GM18861 (cell line): ENCODE measurements around the gene FAM107B.
"Not testable (repeated sequence)": the region's sequence is repeated elsewhere in the genome, so short reads cannot be mapped to it uniquely, and the experiment has no call there.

ENCODE experiments used
- ATAC-seq: cut with Tn5 transposase; IDR thresholded peaks from one replicate; pipeline ENCODE4 v1.9.1; 2021; ENCODE audit not compliant: unreplicated experiment

Gene FAM107B

DNA sequence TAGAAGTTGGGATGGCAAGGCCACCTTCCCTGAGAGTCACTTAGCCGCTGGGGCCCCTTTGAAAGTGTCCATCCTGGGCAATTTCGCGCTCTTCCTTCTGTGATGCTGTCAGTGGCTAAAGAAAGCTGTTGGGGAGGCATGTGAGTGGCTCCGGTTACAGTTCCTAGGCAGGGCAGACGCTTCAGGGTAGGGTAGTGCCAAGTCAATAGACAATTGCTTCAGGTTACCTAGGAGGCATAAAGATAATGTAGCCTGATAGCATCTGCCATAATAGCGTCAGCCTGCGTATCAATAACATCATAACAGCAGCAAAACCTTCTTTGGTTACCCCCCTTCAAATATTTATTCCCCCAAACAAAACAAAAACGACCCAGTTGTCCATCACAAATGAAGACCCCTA is at the start of gene FAM107B:
TSS of gene FAM107B (minus strand) at position 101 of the 400 bp plus-strand sequence. CDS start 234 bp downstream, outside the sequence.
- no peak for ATAC-seq

DNA sequence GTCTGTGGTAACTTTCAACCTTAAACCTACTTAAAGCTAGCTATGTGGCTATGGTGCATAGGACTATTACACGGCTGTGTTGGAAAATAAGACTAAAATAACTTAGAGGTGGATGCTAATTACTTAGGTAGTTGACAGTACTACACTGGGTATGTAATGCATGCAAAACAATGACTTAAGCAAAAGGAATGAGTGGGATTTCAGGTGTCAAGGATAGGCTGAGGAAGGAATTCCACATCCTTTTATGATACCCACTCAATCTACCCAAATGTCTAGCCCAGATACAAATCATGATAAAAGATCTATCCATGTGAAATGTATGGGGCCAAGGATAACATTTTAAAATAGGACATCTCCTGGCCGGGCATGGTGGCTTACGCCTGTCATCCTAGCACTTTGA is 49.3 kb upstream of the FAM107B start:
- no peak for ATAC-seq

DNA sequence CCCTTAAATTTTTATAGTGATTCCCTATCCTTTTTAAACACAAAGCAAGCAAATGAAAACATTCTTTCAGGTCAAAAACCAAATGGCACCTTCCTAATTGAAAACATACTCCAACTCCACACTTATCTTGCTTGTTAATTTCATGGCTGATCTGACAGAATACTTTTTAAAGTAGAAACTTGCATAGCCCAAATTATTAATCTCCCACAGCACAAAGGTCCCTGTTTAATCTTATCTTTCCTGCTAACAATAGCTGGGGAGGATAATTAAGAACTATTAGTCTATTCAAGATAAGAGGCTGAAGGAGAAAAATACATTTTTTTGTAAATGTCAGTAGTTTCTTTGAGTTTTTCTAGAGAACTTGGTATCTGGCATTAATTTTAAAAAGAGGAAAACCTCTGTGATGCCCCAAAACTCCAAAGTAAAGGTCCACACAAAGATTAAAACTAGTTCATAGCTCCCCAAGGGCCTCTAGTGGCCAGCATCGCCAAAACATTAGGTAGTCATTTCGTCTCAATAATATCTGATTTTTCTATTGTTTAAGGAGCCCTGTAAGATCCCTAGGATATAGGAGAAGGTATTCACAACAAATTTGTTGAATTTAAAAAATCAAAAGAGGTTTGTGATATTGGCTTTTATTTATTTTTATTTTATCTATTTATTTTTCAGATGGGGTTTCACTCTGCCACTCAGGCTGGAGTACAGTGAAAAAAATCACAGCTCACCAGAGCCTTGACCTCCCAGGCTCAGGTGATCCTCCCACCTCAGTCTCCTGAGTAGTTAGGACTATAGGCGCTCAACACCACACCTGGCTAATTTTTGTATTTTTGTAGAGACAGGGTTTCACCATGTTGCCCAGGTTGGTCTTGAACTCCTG is 48.4 kb upstream of the FAM107B start:
- no peak for ATAC-seq

DNA sequence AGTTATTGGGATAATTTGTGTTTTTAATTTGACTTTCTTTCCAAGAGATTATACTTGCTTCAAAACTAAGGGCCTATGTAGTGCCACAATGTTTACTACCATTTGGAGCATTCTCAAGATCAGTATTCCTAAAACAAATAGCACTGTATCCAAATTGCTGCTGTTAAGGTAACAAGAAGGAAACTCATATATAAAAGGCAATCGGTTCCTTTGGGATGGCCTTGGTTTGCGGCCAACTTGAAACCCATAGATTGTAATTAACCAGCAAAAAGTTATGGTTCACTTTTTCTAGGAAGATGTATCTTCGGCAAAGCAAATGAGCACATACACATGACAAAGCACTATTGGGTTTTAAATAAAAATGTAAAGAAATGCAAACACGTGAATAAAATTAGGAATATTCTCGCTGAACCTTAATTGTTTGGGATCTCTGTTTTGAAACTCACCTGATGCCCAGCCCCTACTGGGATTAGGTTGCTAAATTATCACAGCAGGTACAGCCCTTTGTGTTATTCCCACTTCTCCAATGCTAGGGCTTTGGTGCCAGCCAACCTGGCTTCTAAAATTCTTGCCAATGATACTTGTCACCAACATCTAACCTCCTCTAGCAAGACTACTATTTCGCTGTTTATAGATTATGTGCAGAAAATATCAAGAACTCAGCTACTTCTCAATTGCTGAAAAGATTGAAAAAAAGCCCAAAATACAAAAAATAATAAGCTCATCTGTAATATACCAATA is 47.1 kb upstream of the FAM107B start:
- no peak for ATAC-seq

DNA sequence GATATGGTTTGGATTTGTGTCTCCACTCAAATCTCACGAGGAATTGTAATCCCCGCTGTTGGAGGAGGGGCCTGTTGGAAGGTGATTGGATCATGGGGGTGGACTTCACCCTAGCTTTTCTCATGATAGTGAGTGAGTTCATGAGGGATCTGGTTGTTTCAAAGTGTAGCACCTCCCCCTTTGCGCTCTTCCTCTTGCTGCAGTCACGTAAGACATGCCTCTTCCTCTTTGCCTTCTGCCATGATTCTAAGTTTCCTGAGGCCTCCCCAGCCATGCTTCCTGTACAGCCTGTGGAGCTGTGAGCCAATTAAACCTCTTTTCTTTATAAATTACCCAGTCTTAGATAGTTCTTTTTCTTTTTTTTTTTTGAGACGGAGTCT is 46.1 kb upstream of the FAM107B start:
- no peak for ATAC-seq

DNA sequence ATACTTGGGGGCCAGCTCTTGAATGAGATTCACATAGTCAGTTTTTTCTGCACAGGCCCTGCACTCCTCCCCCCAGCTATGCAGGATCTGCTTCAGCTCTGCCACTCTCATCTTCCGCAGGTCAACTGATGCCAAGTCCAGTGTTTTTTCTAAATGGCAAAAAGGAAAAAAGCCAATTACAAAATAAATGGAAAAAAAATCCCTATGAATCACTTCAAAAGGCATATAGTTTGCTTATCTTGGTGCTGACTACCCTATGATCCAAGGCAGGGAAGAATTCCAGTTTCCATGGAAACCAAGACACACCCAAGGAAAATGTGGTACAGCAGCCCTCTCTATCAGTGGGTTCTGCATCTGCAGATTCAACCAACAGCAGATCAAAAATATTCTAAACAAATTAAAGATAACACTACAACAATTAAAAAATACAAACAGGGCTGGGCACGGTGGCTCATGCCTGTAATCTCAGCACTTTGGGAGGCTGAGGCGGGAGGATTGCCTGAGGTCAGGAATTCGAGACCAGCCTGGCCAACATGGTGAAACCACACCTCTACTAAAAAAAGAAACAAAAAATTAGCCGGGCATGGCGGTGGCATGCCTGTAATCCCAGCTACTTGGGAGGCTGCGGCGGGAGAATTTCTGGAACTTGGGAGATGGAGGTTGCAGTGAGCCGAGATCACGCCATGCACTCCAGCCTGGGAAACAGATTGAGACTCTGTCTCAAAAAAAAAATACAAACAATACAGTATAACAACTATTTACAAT is 45.5 kb upstream of the FAM107B start:
- ATAC-seq, result no peak

DNA sequence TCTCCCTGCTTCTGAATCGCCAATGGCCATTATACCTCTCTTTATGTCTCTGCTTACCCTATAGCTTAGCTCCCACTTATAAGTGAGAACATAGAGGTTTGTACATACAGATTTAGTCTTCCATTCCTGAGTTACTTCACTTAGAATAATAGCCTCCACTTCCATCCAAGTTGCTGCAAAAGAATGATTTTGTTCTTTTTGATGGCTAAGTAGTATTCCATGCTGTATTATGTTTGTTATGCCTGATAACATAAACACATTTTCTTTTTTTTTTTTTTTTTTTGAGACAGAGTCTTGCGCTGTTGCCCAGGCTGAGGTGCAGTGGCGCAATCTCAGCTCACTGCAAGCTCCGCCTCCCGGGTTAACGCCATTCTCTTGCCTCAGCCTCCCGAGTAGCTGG is 42.0 kb upstream of the FAM107B start:
- not testable (repeated sequence) for ATAC-seq

DNA sequence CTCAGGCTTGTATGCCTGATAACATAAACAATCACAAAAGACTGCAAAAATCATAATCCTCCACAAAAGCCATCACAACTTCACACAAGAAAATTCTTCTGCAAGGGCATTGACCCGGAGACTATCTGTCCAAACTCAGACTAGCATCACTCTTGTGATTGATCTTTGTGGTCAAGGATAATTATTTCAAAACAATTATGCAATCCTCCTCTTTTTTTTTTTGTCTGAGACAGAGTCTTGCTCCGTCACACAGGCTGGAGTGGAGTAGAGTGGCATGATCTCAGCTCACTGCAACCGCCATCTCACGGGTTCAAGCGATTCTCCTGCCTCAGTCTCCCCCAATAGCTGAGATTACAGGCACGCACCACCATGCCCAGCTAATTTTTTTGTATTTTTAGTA is 41.0 kb upstream of the FAM107B start:
- no peak for ATAC-seq

DNA sequence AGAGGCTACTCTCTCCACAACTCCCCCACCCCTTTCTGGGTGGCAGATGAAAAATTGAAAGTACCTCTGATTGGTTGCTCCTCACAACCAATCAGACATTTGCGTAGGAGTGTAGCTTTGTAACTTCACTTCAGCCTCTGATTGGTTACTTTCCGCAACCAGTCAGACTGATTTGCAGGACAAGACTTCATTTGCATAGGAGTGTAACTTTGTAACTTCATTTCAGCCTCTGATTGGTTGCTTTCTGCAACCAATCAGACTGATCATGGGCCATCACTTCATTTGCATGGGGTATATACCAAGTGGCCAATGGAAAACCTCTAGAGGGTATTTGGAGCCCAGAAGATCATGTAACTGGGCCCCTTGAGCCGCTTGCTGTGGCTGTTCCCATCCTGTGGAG is 37.6 kb upstream of the FAM107B start:
- no peak for ATAC-seq

DNA sequence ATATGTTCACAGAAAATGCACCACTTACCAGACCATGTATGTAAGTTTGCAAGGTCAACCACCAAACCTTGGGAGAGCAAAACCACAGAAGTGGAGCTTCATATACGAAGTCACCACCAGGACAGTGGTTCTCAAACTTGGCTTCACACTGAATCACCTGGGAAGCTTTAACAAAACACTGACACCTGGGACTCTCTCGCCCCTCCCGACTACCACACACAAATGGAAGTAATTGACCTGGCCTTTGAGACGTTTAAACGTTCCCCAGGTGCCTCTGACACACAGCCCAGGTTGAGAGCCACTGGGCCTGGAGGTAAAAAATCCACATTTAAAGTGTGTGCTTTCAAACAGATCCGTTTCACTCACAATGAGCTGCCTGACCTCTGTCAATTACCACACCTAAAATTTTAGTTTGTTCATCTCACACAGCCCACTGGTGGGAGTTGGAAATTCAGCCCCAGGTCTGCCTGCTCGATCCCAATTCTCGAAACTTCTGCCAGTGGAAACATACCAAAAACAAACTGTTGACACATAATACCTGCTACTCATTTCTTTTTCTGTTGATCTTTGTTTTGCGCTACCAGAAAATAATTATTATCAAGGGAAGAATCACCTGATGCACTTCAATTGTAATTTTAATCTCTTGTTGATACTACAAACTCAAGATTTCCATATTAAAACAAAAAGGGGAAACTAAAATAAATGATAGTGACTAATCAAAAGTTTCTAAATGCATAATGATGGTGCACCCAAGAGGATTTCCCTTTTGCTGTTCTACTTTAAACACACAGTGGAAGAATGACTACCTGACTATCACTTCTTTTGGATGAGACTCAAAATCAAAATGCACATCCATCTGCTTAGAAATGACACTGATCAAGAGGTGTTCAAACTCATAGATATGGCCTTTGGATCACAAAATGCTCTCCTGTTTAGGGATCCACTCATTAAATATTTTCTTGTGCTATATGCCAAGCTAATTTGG is 36.6 kb upstream of the FAM107B start:
- no peak for ATAC-seq

DNA sequence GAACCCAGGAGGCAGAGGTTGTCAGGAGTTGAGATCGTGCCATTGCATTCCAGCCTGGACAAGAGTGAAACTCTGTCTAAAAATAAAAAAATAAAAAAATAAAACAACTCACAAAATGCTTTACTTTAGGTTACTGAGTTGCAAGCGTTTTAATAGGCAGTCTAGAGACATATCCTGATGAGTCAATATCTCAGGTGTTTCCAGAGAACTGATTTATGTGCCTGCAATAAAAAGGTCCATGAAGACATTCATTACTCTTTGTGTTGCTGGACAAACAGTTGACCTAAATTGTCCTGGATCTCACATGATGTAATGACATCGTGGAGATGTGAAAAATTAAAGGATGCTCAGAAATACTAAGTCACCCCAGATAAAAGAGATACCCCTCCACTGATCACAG is 31.6 kb upstream of the FAM107B start:
- ATAC-seq, result no peak

DNA sequence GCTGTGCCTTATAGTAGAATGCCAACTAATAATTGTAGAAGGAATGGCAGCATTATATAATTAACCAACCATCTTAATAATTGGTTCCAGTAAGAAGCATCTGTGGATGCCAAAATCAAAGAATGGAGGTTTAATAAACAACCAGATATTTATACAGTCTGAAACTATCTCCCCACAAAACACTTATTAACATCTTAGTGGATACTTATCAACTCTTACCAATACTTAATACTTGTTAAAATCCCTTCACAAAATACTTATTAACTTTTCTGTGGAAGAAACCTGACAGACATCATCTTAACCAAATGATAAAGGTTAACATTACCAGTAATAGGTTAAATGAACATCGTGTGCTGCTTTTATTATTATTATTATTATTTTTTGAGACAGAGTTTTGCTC is 29.1 kb upstream of the FAM107B start:
- ATAC-seq, result peak; percentile 45

DNA sequence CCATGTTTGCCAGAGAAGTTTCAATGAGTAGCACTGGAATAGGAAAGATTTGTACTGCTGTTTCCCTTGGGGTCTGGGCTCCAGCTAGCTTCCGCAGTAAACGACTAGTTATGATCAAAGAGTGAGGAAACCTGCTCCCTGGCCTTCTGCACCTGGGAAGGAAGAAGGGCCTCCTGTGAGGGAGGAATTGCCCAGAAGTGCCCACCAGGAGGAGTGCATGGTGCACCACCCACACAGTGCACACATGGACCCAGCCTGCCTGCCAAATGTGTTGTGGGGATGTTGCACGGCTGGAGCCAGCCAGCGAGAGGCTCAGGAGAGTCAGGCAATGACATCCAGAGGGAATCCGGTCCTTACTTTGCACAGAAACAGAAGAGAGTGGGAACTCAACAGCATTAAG is 27.0 kb upstream of the FAM107B start:
- ATAC-seq, result no peak

DNA sequence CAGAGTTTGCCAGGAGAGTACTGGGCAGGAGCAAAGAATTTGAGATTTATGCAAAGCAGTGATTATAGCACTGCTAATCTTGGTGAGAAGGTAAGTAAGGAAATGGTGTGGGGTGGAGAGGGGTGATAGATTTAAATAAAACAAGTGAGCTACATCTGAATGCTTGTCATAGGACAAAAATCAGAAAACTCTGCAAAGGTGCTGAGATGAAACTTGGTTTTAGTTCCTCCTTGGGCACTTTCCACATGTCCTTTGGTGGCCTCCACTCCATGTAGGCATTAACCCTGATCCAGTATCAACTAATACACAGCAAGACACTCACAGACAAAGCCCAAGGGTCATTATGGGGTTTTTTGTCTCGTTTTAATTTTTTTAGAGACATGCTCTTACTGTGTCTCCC is 25.7 kb upstream of the FAM107B start:
- ATAC-seq, result no peak

DNA sequence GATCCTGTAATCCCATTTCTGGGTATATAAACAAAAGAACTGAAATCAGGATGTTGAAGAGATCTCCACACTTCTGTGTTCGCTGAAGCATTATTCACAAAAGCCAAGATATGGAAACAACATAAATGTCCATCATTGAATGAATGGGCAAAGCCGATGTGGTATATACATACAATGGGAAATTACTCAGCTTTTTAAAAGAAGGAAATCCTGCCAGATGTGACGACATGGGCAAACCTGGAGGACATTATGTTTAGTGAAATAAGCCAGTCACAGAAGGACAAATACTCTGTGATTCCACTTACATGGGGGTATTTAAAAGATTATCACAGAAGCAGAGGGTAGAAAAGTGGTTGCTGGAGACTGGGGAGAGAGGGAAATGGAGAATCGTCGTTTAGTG is 23.9 kb upstream of the FAM107B start:
- ATAC-seq, result no peak

DNA sequence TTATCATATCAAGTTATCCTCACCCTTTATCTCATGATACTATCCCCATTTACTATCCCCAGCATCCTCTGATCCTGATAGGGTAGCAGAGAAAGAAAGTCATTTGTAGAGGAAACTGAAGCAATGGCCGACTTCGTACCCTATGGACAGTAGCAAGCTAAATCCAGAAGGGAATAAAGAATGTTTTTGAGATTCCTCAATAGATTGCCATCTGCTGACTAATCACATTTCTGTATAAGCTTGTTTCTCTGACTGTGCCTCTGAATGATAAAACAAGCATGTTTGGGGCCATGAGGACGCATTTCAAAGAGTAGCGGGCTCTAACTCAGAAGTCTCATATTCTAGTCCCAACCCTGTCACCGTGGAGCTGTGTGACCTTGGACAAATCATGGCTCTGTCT is 13.2 kb upstream of the FAM107B start:
- ATAC-seq, result no peak

DNA sequence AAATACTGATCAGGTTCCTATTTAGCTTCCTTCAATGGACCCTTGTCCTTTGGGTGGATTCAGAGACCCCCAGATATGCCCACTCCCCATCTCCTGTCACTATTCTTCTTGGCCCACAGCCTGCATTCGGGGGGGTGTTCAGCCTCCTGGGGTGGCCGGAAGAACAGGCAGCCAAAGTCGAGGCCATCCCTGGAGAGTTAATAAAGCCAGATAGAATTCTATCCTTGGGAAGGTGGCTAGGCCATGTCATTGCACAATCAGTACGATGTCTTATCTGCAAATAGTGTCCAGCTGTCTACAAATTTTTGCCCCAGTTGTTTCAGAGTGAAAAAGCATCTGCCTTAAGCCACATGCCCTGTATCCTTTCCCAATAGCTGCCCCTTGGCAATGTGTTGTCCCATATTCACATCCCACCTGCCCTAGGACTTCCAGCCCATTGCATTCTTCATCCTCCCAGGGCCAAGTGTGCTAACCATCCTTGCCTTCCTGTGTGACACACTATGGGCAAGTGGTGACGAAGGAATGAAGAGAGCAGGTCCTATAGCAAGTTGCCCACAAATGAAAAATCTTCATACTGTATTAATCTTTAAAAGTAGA is 9.9 kb upstream of the FAM107B start:
- no peak for ATAC-seq

DNA sequence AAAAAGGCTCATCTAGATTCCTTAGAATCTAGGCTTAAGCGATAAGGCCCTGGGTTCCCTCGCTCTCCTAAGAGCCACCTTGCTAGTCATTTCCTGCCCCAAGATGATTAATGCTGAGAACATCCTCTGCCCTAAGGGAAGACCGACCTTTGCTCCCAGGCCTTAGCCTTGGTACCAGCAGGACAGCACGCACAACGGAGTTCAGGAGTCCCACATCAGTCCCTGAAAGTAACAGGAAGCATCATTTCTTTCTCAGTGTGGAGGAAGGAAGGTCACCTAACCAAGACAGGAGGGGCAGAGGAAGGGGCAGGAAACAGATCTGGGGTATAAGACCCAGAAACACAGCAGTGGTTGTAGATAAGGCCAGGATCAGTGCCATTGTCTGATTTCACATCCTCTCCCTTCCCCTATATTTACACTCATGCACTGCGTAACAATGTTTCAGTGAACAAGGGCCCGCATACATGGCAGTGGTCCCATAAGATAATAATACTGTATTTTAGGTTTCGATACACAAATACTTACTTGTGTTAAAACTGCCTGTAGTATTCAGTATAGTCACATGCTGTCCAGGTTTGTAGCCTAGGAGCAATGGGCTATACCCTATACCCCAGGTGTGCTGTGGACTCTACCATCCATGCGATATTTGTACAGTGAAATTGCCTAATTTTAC is 8.1 kb upstream of the FAM107B start:
- ATAC-seq, result no peak

DNA sequence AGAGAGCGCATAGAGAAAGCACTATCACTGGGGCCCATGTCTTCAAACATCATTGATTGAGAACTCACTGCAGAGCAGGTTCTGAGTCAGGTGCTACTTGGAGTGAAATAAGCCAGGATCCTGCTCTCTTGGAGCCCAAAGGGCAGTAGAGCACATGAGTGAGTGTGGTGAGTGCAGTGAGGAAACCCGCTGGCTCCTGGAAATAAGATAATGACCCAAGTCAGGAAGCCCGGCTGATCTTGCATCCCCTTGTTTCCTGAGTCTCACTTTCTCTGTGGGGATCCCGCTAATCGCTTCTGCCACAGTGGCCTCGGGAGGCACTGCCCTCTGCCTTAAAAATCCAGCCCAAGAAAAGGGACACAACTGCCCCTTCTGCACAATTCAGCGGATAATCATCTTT is 7.1 kb upstream of the FAM107B start:
- no peak for ATAC-seq
